ENCODE results near the gene NDUFA5.
"Not testable (repeated sequence)": the region's sequence is repeated elsewhere in the genome, so short reads cannot be mapped to it uniquely, and the experiment has no call there.

Gene NDUFA5

DNA sequence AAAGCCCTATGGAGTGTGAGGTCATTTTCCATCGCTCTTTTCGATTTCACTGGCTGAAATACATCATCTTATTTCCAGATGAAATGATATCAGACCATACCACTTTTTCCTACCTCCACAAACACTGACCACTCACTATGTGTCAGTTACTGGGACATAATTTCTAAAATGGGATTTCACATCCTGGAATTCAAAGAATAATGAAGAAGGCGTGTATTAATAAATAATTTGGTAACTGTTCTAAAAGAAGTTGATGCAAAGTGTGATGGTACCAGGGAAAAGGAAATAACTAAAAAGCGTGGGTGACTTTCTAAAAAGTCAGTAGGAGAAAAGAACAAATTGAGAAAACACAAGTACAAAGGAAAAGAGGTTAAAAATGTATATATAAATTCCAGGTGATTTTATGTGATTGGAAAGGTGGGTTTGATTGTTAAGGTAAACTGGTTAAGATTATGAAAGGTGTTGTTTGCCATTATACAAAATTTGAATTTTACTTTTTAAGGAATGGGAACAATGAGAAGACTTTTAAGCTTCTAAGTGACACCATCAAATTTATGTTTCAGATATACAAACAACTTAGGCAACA, 764 bp upstream of the NDUFA5 start:
- peak overlapping the region in 6 of 7 experiments; percentile 89 to 100 (median 98) for H3K4me3 ChIP-seq (ENCODE audit: control insufficient read depth in 1 of 7, extremely low read depth in 1 of 7, insufficient read depth in 4 of 7, low read depth in 2 of 7, low read length in 6 of 7)
- H3K27ac ChIP-seq (ENCODE audit: insufficient read depth in 1 of 2, low read depth in 1 of 2, low read length in 2 of 2, poor library complexity in 1 of 2, severe bottlenecking in 2 of 2): peak overlapping the region; percentile 97 to 99
- H3K27me3 ChIP-seq (replicated peaks in 2 of 5; ENCODE audit: control insufficient read depth in 4 of 5, insufficient read depth in 5 of 5, low read length in 4 of 5): peaks cover 0 to 3% (median 2%) of the 10 kb centered on the region in 5 experiments
- no CpG with 5 or more reads among the region's 4 CpGs for WGBS (ENCODE audit: insufficient coverage)
- H3K9me3 ChIP-seq (ENCODE audit: control extremely low read depth in 1 of 5, control insufficient read depth in 4 of 5, insufficient read depth in 2 of 5, low read depth in 1 of 5, low read length in 4 of 5): no peaks in the 10 kb centered on the region
- peaks cover 0 to 10% (median 6%) of the 10 kb centered on the region in 4 experiments for H3K36me3 ChIP-seq (ENCODE audit: control insufficient read depth in 4 of 4, insufficient read depth in 4 of 4, low read length in 3 of 4)
- peaks cover 5 to 18% (median 11%) of the 10 kb centered on the region in 4 experiments for H3K4me1 ChIP-seq (ENCODE audit: control extremely low read depth in 1 of 4, control insufficient read depth in 4 of 4, insufficient read depth in 4 of 4, low read length in 3 of 4)
- DNase-seq: no peak
- ChIA-PET CTCF (interaction anchor here (1.1 to 1.9 kb wide), 2 partner anchors 64 to 191 kb away, joined by 4 to 7 read pairs; no protein-coding TSS in a partner anchor), POLR2A (no interaction called here)

GRCh38 chr7:123557016-123557397, 611 bp downstream of the NDUFA5 start:
- Histone ChIP-seq H3K27me3 (replicated peaks in 2 of 5; ENCODE audit: control insufficient read depth in 4 of 5, insufficient read depth in 5 of 5, low read length in 4 of 5) (peaks cover 0 to 3% (median 2%) of the 10 kb centered on the region in 5 experiments), H3K4me3 (ENCODE audit: control insufficient read depth in 1 of 7, extremely low read depth in 1 of 7, insufficient read depth in 4 of 7, low read depth in 2 of 7, low read length in 6 of 7) (peak overlapping the region; percentile 89 to 100 (median 98)), H3K36me3 (ENCODE audit: control insufficient read depth in 4 of 4, insufficient read depth in 4 of 4, low read length in 3 of 4) (peaks cover 2 to 16% (median 11%) of the 10 kb centered on the region in 4 experiments), H3K4me1 (ENCODE audit: control extremely low read depth in 1 of 4, control insufficient read depth in 4 of 4, insufficient read depth in 4 of 4, low read length in 3 of 4) (peaks cover 5 to 18% (median 11%) of the 10 kb centered on the region in 4 experiments), H3K9me3 (ENCODE audit: control extremely low read depth in 1 of 5, control insufficient read depth in 4 of 5, insufficient read depth in 2 of 5, low read depth in 1 of 5, low read length in 4 of 5) (no peaks in the 10 kb centered on the region), H3K27ac (ENCODE audit: insufficient read depth in 1 of 2, low read depth in 1 of 2, low read length in 2 of 2, poor library complexity in 1 of 2, severe bottlenecking in 2 of 2) (peak overlapping the region; percentile 97 to 99)
- no peak for DNase-seq
- ChIA-PET POLR2A (no interaction called here), CTCF (interaction anchor here (1.1 to 1.9 kb wide), 2 partner anchors 22 to 192 kb away, joined by 4 read pairs; partner anchors contain the start of gene IQUB)
- 5% methylated on average over 12 of the region's 12 CpGs for WGBS (ENCODE audit: insufficient coverage)

DNA sequence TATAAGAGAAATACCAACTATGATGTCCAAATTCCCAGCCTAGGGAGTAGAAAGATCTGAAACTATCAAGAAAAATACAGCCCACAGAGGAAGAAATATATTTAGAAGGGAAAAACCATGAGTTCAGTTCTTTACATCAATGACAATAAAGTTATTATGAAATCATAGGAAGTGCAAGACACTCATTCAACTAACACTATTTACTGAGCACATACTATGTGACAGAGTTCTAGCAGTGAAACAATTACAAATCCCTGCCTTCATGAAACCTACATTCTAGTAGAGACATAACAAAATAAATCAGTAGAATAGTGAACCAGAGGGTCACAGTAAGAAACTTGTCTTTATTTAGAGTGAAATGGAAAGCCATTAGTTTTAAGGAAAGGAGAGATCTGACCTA, 2.1 kb downstream of the NDUFA5 start:
- H3K27me3 ChIP-seq (replicated peaks in 2 of 5; ENCODE audit: control insufficient read depth in 4 of 5, insufficient read depth in 5 of 5, low read length in 4 of 5): peaks cover 0 to 1% (median 0%) of the 10 kb centered on the region in 5 experiments
- no peak overlapping the region for H3K27ac ChIP-seq (ENCODE audit: insufficient read depth in 1 of 2, low read depth in 1 of 2, low read length in 2 of 2, poor library complexity in 1 of 2, severe bottlenecking in 2 of 2)
- ChIA-PET POLR2A (no interaction called here), CTCF (interaction anchor here (1.2 kb wide), 1 partner anchor 12 kb away, joined by 3 read pairs; no protein-coding TSS in a partner anchor)
- H3K4me1 ChIP-seq (ENCODE audit: control extremely low read depth in 1 of 4, control insufficient read depth in 4 of 4, insufficient read depth in 4 of 4, low read length in 3 of 4): peaks cover 5 to 18% (median 11%) of the 10 kb centered on the region in 4 experiments
- no peak overlapping the region for H3K4me3 ChIP-seq (ENCODE audit: control insufficient read depth in 1 of 7, extremely low read depth in 1 of 7, insufficient read depth in 4 of 7, low read depth in 2 of 7, low read length in 6 of 7)
- no peak for DNase-seq
- no peaks in the 10 kb centered on the region for H3K9me3 ChIP-seq (ENCODE audit: control extremely low read depth in 1 of 5, control insufficient read depth in 4 of 5, insufficient read depth in 2 of 5, low read depth in 1 of 5, low read length in 4 of 5)
- H3K36me3 ChIP-seq (ENCODE audit: control insufficient read depth in 4 of 4, insufficient read depth in 4 of 4, low read length in 3 of 4): peaks cover 5 to 16% (median 12%) of the 10 kb centered on the region in 4 experiments

GRCh38 chr7:123553159-123553558, 4.5 kb downstream of the NDUFA5 start:
- Histone ChIP-seq H3K27ac (ENCODE audit: insufficient read depth in 1 of 2, low read depth in 1 of 2, low read length in 2 of 2, poor library complexity in 1 of 2, severe bottlenecking in 2 of 2) (no peak overlapping the region), H3K4me3 (ENCODE audit: control insufficient read depth in 1 of 7, extremely low read depth in 1 of 7, insufficient read depth in 4 of 7, low read depth in 2 of 7, low read length in 6 of 7) (no peak overlapping the region), H3K36me3 (ENCODE audit: control insufficient read depth in 4 of 4, insufficient read depth in 4 of 4, low read length in 3 of 4) (peaks cover 8 to 32% (median 18%) of the 10 kb centered on the region in 4 experiments), H3K4me1 (ENCODE audit: control extremely low read depth in 1 of 4, control insufficient read depth in 4 of 4, insufficient read depth in 4 of 4, low read length in 3 of 4) (peaks cover 5 to 18% (median 11%) of the 10 kb centered on the region in 4 experiments), H3K27me3 (replicated peaks in 2 of 5; ENCODE audit: control insufficient read depth in 4 of 5, insufficient read depth in 5 of 5, low read length in 4 of 5) (no peaks in the 10 kb centered on the region), H3K9me3 (ENCODE audit: control extremely low read depth in 1 of 5, control insufficient read depth in 4 of 5, insufficient read depth in 2 of 5, low read depth in 1 of 5, low read length in 4 of 5) (no peaks in the 10 kb centered on the region)
- POLR2A ChIA-PET: no interaction called here
- WGBS (ENCODE audit: insufficient coverage): no CpG with 5 or more reads among the region's 3 CpGs
- DNase-seq: no peak
- CTCF ChIA-PET: interaction anchor here (0.6 to 2.3 kb wide), 3 partner anchors 13 to 58 kb away, joined by 4 to 10 read pairs (median 5); no protein-coding TSS in a partner anchor

DNA sequence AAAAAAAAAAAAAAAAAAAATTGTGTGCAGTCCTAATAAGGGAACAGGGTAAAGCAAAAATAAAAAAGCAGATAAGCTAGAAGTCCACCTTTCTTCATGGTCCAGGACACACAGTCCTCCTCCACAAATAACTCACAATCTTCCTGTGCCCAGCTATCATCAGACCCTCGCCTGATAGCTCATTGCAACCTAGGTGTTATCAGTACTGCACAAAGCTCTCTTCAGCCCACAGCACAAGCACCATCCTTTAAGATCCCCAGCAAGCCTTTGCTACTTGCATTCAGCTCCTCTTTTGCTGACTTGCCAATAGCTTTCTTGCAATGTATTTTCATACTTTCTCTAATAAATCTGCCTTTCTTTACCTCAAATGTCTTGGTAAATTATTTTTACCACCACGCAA, 5.0 kb downstream of the NDUFA5 start:
- Histone ChIP-seq H3K27me3 (replicated peaks in 2 of 5; ENCODE audit: control insufficient read depth in 4 of 5, insufficient read depth in 5 of 5, low read length in 4 of 5) (no peaks in the 10 kb centered on the region), H3K36me3 (ENCODE audit: control insufficient read depth in 4 of 4, insufficient read depth in 4 of 4, low read length in 3 of 4) (peaks cover 8 to 35% (median 18%) of the 10 kb centered on the region in 4 experiments), H3K4me1 (ENCODE audit: control extremely low read depth in 1 of 4, control insufficient read depth in 4 of 4, insufficient read depth in 4 of 4, low read length in 3 of 4) (peaks cover 5 to 18% (median 11%) of the 10 kb centered on the region in 4 experiments), H3K9me3 (ENCODE audit: control extremely low read depth in 1 of 5, control insufficient read depth in 4 of 5, insufficient read depth in 2 of 5, low read depth in 1 of 5, low read length in 4 of 5) (no peaks in the 10 kb centered on the region), H3K4me3 (ENCODE audit: control insufficient read depth in 1 of 7, extremely low read depth in 1 of 7, insufficient read depth in 4 of 7, low read depth in 2 of 7, low read length in 6 of 7) (no peak overlapping the region), H3K27ac (ENCODE audit: insufficient read depth in 1 of 2, low read depth in 1 of 2, low read length in 2 of 2, poor library complexity in 1 of 2, severe bottlenecking in 2 of 2) (no peak overlapping the region)
- 100% methylated on average over 2 of the region's 2 CpGs for WGBS (ENCODE audit: insufficient coverage)
- CTCF ChIA-PET: interaction anchor here (0.6 to 2.3 kb wide), 3 partner anchors 12 to 58 kb away, joined by 4 to 10 read pairs (median 5); no protein-coding TSS in a partner anchor
- POLR2A ChIA-PET: no interaction called here
- no peak for DNase-seq

- H3K4me3 ChIP-seq (ENCODE audit: control insufficient read depth in 1 of 7, extremely low read depth in 1 of 7, insufficient read depth in 4 of 7, low read depth in 2 of 7, low read length in 6 of 7); POLR2A ChIA-PET; DNase-seq; H3K9me3 ChIP-seq (ENCODE audit: control extremely low read depth in 1 of 5, control insufficient read depth in 4 of 5, insufficient read depth in 2 of 5, low read depth in 1 of 5, low read length in 4 of 5); H3K27me3 ChIP-seq (replicated peaks in 2 of 5; ENCODE audit: control insufficient read depth in 4 of 5, insufficient read depth in 5 of 5, low read length in 4 of 5); H3K27ac ChIP-seq (ENCODE audit: insufficient read depth in 1 of 2, low read depth in 1 of 2, low read length in 2 of 2, poor library complexity in 1 of 2, severe bottlenecking in 2 of 2): not testable (repeated sequence)
- CTCF ChIA-PET: interaction anchor here (1.4 to 2.3 kb wide), 2 partner anchors 13 to 57 kb away, joined by 5 to 10 read pairs; no protein-coding TSS in a partner anchor
- H3K4me1 ChIP-seq (ENCODE audit: control extremely low read depth in 1 of 4, control insufficient read depth in 4 of 4, insufficient read depth in 4 of 4, low read length in 3 of 4): peaks cover 5 to 16% (median 10%) of the 10 kb centered on the region in 4 experiments
- H3K36me3 ChIP-seq (ENCODE audit: control insufficient read depth in 4 of 4, insufficient read depth in 4 of 4, low read length in 3 of 4): peaks cover 8 to 38% (median 18%) of the 10 kb centered on the region in 4 experiments
These were observed 5.5 kb downstream of the NDUFA5 start for GRCh38 chr7:123552134-123552533.

DNA sequence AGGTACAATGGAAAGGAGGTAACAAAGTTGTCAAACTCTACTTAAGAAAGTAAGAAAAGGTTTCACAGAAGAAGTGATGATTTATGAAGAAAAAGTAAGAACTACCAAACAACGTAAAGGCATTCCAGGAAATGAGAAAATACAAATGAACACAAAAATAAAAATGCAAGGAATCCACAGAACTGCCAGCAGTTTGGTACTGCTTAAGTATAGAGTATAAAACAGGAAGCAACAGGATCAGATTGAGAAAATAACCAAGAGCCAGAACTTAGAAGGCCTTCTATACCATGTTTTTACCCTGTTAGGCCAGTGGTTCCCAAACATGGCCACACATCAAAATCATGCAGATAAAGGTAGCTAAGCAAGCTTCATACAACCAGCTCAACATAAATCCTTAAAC, 9.2 kb downstream of the NDUFA5 start:
- no peaks in the 10 kb centered on the region for H3K9me3 ChIP-seq (ENCODE audit: control extremely low read depth in 1 of 5, control insufficient read depth in 4 of 5, insufficient read depth in 2 of 5, low read depth in 1 of 5, low read length in 4 of 5)
- DNase-seq: no peak
- H3K36me3 ChIP-seq (ENCODE audit: control insufficient read depth in 4 of 4, insufficient read depth in 4 of 4, low read length in 3 of 4): peaks cover 3 to 37% (median 15%) of the 10 kb centered on the region in 4 experiments
- H3K27ac ChIP-seq (ENCODE audit: insufficient read depth in 1 of 2, low read depth in 1 of 2, low read length in 2 of 2, poor library complexity in 1 of 2, severe bottlenecking in 2 of 2): no peak overlapping the region
- ChIA-PET CTCF (interaction anchor here (1.0 kb wide), 1 partner anchor 10 kb away, joined by 3 read pairs; no protein-coding TSS in a partner anchor), POLR2A (no interaction called here)
- WGBS (ENCODE audit: insufficient coverage): no CpG with 5 or more reads among the region's 1 CpG
- H3K27me3 ChIP-seq (replicated peaks in 2 of 5; ENCODE audit: control insufficient read depth in 4 of 5, insufficient read depth in 5 of 5, low read length in 4 of 5): no peaks in the 10 kb centered on the region
- no peak overlapping the region for H3K4me3 ChIP-seq (ENCODE audit: control insufficient read depth in 1 of 7, extremely low read depth in 1 of 7, insufficient read depth in 4 of 7, low read depth in 2 of 7, low read length in 6 of 7)
- no peaks in the 10 kb centered on the region for H3K4me1 ChIP-seq (ENCODE audit: control extremely low read depth in 1 of 4, control insufficient read depth in 4 of 4, insufficient read depth in 4 of 4, low read length in 3 of 4)

All from common myeloid progenitor, CD34-positive (primary cell).